Measurements from ENCODE around the gene DOCK1. TPM values are rescaled to one million over a fixed set of nuclear protein-coding genes. Genes with fewer than 3 reads are reported as not detected.
"Not testable (repeated sequence)": the region's sequence is repeated elsewhere in the genome, so short reads cannot be mapped to it uniquely, and the experiment has no call there.

DOCK1 gene
- total and polyA plus RNA-seq, 2 donors (not counting 1 experiment from before 2014, with no cell fraction given), result 20.5 to 91.0 TPM

DNA sequence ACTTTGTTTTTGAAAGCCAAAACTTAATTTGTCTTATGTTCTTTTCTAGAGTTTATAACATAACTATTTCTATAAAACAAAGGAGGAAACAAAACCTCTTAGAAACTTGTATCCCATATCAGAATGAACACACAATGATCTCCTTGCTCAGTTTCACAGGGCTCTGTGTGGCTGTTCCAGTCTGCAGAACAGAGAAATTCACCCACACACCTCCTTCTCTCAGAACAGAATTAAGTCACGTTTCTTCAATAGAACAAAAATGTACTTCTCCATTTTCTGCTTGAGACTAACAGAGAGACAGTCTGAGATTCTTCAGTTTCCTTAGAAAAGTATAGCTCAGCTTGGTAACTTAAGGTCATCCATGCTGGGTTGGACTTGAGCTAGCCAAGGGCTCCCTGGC lies 15.8 kb upstream of the DOCK1 start:
- H4K20me1 ChIP-seq (ENCODE audit: control insufficient read depth, extremely low read depth, insufficient read depth, low read length), result no peaks in the 10 kb centered on the region
- H3K4me1 ChIP-seq (ENCODE audit: control insufficient read depth, extremely low read depth, insufficient read depth, low read length), result no peaks in the 10 kb centered on the region
- no peaks in the 10 kb centered on the region for H3K27me3 ChIP-seq (ENCODE audit: control insufficient read depth, insufficient read depth, low read length)
- H2AFZ ChIP-seq (ENCODE audit: low read length), result no peak overlapping the region
- no peak overlapping the region for H3K9ac ChIP-seq (ENCODE audit: insufficient read depth, low read length)
- no peaks in the 10 kb centered on the region for H3K9me3 ChIP-seq (ENCODE audit: control insufficient read depth, insufficient read depth, low read depth, low read length)
- H3K4me3 ChIP-seq (replicated peaks in 1 of 4; ENCODE audit: control extremely low read depth in 1 of 4, insufficient read depth in 1 of 4, low read depth in 3 of 4, low read length in 4 of 4), result no peak overlapping the region
- no peaks in the 10 kb centered on the region for H3K36me3 ChIP-seq (ENCODE audit: control insufficient read depth, insufficient read depth, low read length)
- TF ChIP-seq EZH2 (IDR thresholded peaks at IDR 0.05; ENCODE audit: low read length, missing control alignments), result no peak
- TF ChIP-seq, protein P1, sequence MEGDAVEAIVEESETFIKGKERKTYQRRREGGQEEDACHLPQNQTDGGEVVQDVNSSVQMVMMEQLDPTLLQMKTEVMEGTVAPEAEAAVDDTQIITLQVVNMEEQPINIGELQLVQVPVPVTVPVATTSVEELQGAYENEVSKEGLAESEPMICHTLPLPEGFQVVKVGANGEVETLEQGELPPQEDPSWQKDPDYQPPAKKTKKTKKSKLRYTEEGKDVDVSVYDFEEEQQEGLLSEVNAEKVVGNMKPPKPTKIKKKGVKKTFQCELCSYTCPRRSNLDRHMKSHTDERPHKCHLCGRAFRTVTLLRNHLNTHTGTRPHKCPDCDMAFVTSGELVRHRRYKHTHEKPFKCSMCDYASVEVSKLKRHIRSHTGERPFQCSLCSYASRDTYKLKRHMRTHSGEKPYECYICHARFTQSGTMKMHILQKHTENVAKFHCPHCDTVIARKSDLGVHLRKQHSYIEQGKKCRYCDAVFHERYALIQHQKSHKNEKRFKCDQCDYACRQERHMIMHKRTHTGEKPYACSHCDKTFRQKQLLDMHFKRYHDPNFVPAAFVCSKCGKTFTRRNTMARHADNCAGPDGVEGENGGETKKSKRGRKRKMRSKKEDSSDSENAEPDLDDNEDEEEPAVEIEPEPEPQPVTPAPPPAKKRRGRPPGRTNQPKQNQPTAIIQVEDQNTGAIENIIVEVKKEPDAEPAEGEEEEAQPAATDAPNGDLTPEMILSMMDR (conservative IDR thresholded peaks at IDR 0.05 in 1 of 2, IDR thresholded peaks at IDR 0.05 in 1 of 2; ENCODE audit: low read depth in 1 of 2, low read length in 2 of 2), result no peak
- H3K27ac ChIP-seq (ENCODE audit: insufficient read depth, low read length), result no peak overlapping the region
- H3K4me2 ChIP-seq (ENCODE audit: extremely low read depth, insufficient read depth, low read length), result no peak overlapping the region
- DNase-seq (ENCODE audit: low read depth in 2 of 2), result no peak
- H3K79me2 ChIP-seq (ENCODE audit: control insufficient read depth, insufficient read depth, low read length), result no peaks in the 10 kb centered on the region

DNA sequence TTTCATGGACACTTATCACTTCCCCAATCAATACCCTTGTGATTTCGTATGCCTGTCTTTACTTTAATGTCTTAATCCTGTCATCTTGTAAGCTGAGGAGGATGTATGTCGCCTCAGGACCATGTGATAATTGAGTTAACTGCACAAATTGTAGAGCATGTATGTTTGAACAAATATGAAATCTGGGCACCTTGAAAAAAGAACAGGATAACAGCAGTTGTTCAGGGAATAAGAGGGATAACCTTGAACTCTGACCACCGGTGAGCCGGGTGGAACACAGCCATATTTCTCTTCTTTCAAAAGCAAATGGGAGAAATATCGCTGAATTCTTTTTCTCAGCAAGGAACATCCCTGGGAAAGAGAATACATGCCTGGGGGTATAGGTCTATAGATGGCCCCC lies 14.4 kb upstream of the DOCK1 start:
- H3K4me2 ChIP-seq (ENCODE audit: extremely low read depth, insufficient read depth, low read length); H3K9me3 ChIP-seq (ENCODE audit: control insufficient read depth, insufficient read depth, low read depth, low read length); H2AFZ ChIP-seq (ENCODE audit: low read length); H3K4me1 ChIP-seq (ENCODE audit: control insufficient read depth, extremely low read depth, insufficient read depth, low read length); H4K20me1 ChIP-seq (ENCODE audit: control insufficient read depth, extremely low read depth, insufficient read depth, low read length); H3K9ac ChIP-seq (ENCODE audit: insufficient read depth, low read length); H3K4me3 ChIP-seq (replicated peaks in 1 of 4; ENCODE audit: control extremely low read depth in 1 of 4, insufficient read depth in 1 of 4, low read depth in 3 of 4, low read length in 4 of 4); H3K36me3 ChIP-seq (ENCODE audit: control insufficient read depth, insufficient read depth, low read length); DNase-seq (ENCODE audit: low read depth in 2 of 2); H3K79me2 ChIP-seq (ENCODE audit: control insufficient read depth, insufficient read depth, low read length); H3K27me3 ChIP-seq (ENCODE audit: control insufficient read depth, insufficient read depth, low read length); H3K27ac ChIP-seq (ENCODE audit: insufficient read depth, low read length): not testable (repeated sequence)

DNA sequence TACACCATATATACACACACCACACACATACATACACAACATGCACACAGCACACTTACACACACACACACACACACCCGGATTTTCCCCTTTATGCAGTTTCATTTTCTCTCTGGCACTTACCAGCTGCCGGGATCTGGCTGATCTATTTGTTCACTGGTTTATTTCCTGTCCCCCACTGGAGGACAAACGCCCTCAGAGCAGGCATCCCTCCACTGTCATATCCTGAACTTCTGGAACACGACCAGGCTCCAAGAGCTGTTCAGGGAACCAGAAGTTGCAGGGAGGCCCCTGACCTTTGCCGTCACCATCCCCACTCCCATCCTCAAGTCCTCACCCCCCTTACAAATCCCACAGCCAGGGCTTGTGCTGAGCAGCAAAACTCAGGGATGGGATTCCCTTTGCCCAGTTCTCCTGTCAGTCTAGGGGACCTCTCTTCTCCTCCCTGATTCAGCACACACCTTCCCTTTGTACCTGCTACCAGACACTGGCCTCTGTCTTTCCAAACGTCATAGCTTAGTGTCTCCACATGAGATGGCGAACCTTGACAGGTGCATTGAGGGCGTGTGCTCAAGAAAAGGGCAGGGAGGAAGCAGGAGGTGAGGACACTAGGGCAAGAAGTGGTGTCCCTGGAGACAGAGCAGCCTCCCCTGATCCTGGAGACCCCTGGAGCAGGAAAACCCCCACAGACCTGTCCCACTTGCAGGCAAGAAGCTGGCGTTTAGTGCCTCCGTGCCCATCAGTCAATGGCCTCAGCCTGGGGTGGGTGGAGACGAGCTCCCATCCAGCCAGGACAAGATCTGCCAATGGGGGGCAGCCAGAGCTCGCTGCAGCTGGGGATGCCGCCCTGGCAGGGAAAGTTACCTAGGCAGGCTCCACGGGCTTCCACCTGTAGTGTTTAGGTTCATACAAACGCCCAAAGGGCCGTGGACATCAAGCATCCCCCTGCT lies 12.7 kb upstream of the DOCK1 start:
- TF ChIP-seq EZH2 (IDR thresholded peaks at IDR 0.05; ENCODE audit: low read length, missing control alignments), result no peak
- TF ChIP-seq, protein P1 (conservative IDR thresholded peaks at IDR 0.05 in 1 of 2, IDR thresholded peaks at IDR 0.05 in 1 of 2; ENCODE audit: low read depth in 1 of 2, low read length in 2 of 2), result no peak
- no peaks in the 10 kb centered on the region for H3K9me3 ChIP-seq (ENCODE audit: control insufficient read depth, insufficient read depth, low read depth, low read length)
- no peak overlapping the region for H2AFZ ChIP-seq (ENCODE audit: low read length)
- no peak overlapping the region for H3K9ac ChIP-seq (ENCODE audit: insufficient read depth, low read length)
- no peaks in the 10 kb centered on the region for H3K27me3 ChIP-seq (ENCODE audit: control insufficient read depth, insufficient read depth, low read length)
- H3K4me2 ChIP-seq (ENCODE audit: extremely low read depth, insufficient read depth, low read length), result no peak overlapping the region
- no peak overlapping the region for H3K27ac ChIP-seq (ENCODE audit: insufficient read depth, low read length)
- no peaks in the 10 kb centered on the region for H4K20me1 ChIP-seq (ENCODE audit: control insufficient read depth, extremely low read depth, insufficient read depth, low read length)
- no peak overlapping the region for H3K4me3 ChIP-seq (replicated peaks in 1 of 4; ENCODE audit: control extremely low read depth in 1 of 4, insufficient read depth in 1 of 4, low read depth in 3 of 4, low read length in 4 of 4)
- H3K79me2 ChIP-seq (ENCODE audit: control insufficient read depth, insufficient read depth, low read length), result no peaks in the 10 kb centered on the region
- no peak for DNase-seq (ENCODE audit: low read depth in 2 of 2)
- no peaks in the 10 kb centered on the region for H3K36me3 ChIP-seq (ENCODE audit: control insufficient read depth, insufficient read depth, low read length)
- H3K4me1 ChIP-seq (ENCODE audit: control insufficient read depth, extremely low read depth, insufficient read depth, low read length), result no peaks in the 10 kb centered on the region

All from fibroblast of lung (primary cell).